Head of caudate nucleus (tissue), 42 donors: Measurements from ENCODE around the gene CST11.

ENCODE experiments used
- DNase-seq, 42 donors: peaks; one replicate each; pipeline versions ENCODE4 v3.0.0 to v3.0.0-alpha.2; 2020 to 2021; ENCODE audit warnings: mixed read lengths in 7 of 42
- intact Hi-C: fragments of 100-400 bp; cut with DNase I; formaldehyde crosslinking; loops from one replicate; pipeline ENCODE4 v1.15.0; 2022

CST11 gene

DNA sequence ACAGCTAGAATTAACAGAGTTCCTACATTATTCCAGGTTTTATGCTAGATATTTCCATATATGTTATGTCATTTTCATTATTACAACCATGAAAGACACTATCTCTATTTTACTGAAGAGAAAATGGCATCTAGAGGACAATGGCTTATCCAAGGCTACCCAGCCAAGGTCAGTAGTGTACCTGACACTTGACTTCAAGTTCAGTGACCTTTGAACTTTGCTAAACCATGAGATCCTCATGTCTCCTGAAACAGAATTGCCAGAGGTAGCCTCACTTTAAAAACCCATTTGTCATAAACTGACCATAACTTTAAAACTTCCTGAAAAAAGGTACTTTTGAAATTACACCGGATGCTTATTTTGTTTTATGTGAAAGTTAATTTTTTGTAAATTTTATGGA, 45.8 kb downstream of the CST11 start:
- DNase-seq = no peak
- intact Hi-C loops = no loop called here

DNA sequence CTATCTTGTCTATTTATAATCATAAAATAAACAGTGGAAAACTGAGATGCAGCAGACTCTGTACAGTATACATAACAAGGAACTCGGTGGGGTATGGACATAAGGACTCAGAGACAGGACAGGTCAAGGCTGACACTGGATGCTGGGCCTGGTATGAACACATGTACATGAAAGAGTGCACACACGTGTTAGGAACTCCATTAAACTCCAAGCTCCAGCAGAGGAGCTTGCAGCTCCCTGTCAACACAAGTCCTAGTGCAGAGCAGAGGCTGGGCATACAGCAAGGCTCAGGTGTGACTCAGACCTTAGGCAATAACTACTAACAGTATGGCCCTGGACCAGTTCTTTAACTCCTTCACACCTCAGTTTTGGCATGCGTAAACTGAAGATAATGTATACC, 48.5 kb downstream of the CST11 start:
- DNase-seq = no peak
- intact Hi-C loops = no loop called here

GRCh38 chr20:23403751-23404150, 48.9 kb downstream of the CST11 start:
- DNase-seq = no peak
- intact Hi-C loops = no loop called here

GRCh38 chr20:23401051-23401450, 51.6 kb downstream of the CST11 start:
- intact Hi-C loops = no loop called here
- DNase-seq = no peak
